Ramos (cell line): ENCODE results near the gene FOXJ3.

Experiments used
- in situ Hi-C: fragments of 300-500 bp; cut with MboI; formaldehyde crosslinking; loops from one replicate; pipeline ENCODE4 v1.14.3; 2022; ENCODE audit warnings: low sequenced_read_pairs; ENCODE audit not compliant: unreplicated experiment

FOXJ3 gene

GRCh38 chr1:42335050-42335808, at the start of gene FOXJ3:
Gene FOXJ3, minus strand, starts transcription at chr1:42335235. Its CDS starts 24,142 bp downstream, at chr1:42311093.
- in situ Hi-C loops: no loop called here

GRCh38 chr1:42381280-42381673, 46.2 kb upstream of the FOXJ3 start:
- in situ Hi-C loops: no loop called here

- in situ Hi-C loops: no loop called here
Measured at GRCh38 chr1:42380586-42381279, 45.7 kb upstream of the FOXJ3 start, which contains the start of gene RIMKLA. Gene RIMKLA, plus strand, starts transcription at chr1:42380792. Its CDS starts 143 bp downstream, at chr1:42380935.

DNA sequence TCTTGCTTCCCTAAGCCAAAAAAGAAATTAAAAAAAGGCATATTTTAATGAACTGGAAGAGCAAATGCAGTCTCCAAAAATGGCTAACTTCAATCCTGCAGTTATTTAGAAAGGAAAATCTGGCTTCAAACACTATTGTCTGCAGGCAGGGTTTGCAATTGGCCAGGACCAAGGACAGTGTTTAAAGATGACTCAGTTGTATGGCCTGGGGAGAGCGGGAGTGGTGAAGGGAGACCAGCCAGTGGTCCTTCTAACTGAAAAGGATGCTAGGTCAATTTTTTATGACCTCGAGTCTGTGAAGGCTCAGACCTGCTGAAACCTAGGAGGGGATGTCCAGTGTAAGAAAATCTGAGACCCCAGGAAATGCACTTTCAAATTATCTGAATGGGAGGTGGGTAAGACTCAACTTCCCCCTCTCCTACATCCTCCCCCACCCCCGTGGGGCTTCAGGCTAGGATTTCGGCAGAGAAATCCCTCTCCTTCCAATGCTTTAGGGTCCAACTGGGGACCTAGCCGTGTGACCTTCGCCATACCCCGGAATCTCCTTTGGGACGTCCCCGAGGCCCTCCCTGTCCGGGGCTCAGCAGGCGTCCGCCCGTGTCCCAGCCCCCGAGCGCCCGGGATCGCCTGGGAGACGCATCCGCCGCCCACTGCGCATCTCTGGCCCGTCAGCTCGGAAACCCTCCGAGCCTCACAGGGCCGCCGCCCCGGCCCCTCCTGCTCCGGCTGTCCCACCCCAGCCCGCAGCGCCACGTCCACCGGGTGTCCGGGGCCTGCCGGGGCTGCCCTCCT, 45.0 kb upstream of the FOXJ3 start:
- in situ Hi-C loops: no loop called here

DNA sequence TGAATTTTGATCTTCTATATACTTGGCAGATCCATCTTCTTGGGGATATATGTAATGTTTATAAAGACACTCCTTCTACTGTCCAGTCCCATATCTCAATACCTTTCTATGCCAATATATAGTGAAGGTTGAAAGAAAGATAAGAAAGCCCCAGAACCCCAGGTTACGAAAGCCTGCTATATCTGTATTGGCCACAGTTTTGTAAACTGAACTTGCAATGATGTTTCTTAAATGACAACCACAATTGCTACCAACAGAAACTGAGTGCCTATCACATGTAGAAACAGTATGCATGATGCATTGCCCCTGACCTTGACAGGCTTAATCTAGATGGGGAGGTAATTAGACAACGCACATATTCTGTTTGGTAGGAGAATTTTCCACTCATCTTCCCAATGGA, 37.8 kb upstream of the FOXJ3 start:
- in situ Hi-C loops: no loop called here

GRCh38 chr1:42370876-42371549, 36.0 kb upstream of the FOXJ3 start:
- in situ Hi-C loops: no loop called here

DNA sequence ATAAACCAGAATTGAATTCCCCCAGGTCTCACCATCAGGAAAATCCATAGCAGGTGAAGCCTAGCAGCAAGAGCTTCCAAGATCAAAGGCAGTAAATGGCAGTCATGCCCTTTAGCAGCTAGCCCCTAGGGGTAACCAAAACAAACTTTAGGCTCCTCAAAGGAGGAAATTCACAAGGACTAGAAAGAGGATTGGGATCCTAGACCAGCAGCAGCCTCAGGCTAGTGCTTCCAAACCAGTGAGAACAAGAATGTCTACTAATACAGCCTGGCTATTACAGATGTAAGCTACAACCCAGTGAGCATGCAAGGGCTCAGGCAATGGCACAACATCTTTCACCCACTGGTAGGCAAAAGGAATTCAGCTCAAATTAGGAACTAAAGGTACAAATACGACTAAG, 34.4 kb upstream of the FOXJ3 start:
- in situ Hi-C loops: no loop called here

DNA sequence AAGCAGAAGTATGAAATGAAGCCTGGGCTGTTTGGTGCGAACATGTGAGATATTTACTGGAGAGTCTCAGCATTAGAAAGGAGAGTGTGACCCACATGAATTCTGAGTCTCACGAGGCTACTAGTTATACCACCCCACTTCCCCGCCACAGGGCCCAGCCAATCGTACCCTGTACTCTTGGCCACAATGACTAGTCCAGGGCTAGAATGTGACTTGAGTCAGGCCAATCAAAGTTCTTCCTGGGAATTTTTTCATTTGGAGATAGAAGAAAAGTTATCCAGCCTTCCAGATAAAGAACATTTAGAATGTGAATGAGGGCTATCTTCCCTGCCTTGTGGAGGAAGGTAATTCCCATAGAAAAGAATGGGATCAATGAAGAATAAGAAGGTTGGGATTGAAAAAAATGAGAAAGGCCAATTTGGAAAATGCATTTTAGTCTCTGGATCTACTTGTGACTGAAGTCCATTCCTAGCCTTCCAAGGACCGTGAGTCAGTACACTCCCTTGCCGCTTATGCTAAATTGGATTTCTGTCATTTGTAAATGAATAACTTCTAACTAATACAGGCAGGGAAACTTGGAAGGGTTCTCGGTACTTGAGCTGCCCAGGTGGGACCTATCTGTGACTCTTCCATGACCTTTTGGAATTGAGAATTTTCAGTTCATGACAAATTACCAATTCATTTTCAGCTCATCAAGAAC, 33.2 kb upstream of the FOXJ3 start:
- in situ Hi-C loops: no loop called here

DNA sequence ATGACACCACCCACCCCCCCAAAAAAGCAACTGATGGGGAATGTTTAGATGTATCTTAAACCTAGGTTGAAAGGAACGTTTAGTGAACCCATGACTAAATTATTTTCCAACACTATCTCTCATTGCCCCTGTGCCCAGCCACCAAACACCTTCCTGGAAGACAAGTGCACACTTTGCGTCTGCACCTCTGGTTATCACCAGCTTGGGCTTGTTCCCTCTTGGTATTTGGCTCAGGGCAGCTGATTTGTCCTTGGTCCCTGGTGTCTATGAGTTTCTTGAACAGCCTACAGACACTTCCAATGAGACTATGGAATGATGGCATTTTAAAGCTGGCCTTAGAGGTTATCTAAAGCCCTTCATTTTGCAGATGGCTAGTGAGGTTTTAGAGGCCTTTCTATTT, 30.1 kb upstream of the FOXJ3 start:
- in situ Hi-C loops: no loop called here

- in situ Hi-C loops: no loop called here
Measured at GRCh38 chr1:42364542-42364941, 29.5 kb upstream of the FOXJ3 start.

DNA sequence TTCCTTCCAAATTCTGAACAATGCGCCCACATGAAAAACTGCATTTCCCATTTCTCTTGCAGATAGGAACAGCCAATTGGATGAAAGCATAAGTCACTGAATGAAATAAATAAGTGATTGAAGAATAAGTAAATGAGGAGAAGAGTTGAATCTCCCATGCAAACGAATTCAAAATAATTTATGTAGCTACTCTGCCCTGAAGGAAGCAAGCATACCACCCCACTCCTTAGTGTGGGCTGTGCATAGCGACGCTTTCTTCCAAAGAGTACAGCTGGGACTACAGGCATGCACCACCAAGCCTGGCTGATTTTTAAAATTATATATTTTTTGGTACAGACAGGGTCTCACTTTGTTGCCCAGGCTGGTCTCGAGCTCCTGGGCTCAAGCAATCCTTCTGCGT, 29.1 kb upstream of the FOXJ3 start:
- in situ Hi-C loops: no loop called here

- in situ Hi-C loops: no loop called here
Measured at GRCh38 chr1:42359466-42359865, 24.4 kb upstream of the FOXJ3 start.

GRCh38 chr1:42358791-42359190, 23.8 kb upstream of the FOXJ3 start:
- in situ Hi-C loops: no loop called here

GRCh38 chr1:42350086-42350485, 15.1 kb upstream of the FOXJ3 start:
- in situ Hi-C loops: no loop called here

DNA sequence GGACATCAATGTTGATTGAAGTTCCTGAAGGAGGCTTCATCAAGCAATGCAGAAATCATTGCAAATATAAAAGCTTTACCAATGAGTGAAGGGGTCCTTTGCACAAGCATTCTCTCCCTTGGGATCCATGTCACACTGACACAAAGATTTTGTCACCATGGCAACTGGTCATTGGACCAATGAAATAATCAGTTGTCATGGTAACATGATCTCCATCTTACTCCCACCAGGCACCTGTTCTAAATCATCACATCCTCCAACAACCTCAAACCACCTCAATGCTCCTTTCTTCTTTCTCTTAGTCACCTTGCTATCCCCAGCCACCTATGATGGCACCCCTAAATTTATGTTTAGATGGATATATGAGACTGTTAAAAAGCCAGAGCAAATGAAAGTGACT, 13.5 kb upstream of the FOXJ3 start:
- in situ Hi-C loops: loop anchor here (10.0 kb wide), 1 partner anchor 386 kb away; no protein-coding TSS in a partner anchor

DNA sequence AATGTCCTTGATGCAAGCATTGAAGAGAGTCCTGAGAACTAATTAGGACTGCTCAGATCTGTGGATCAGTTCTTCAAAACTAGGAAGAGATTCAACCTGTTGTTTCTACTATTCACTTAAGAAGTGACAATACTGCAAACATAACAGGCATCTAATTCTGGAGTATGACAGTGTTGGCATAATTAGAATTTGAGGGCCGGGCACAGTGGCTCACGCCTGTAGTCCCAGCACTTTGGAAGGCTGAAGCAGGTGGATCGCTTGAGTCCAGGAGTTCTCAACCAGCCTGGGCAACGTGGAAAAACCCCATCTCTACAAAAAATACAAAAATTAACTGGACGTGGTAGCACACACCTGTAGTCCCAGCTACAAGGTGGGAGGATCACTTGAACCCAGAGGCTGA, 8.0 kb upstream of the FOXJ3 start:
- in situ Hi-C loops: loop anchor here (10.0 kb wide), 1 partner anchor 392 kb away; no protein-coding TSS in a partner anchor

DNA sequence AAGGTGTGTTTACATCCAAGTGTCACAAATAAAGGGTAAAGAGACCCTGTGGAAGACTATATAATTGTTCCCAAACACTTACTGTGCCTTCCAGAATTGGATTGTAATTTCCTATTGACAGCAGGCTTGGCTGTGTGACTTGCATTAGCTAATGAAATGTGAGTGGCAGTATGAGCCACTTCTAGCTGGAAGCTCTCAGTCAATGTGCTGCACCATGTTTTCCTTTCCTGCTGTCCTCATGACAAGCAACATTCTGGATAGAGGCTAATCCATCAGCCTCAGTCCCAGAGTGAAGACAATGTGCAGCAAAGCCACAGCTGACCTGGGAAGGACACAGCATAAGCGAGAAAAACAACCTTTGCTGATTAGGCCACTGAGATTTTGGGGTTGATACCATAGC, 5.9 kb upstream of the FOXJ3 start:
- in situ Hi-C loops: loop anchor here (10.0 kb wide), 1 partner anchor 394 kb away; no protein-coding TSS in a partner anchor

DNA sequence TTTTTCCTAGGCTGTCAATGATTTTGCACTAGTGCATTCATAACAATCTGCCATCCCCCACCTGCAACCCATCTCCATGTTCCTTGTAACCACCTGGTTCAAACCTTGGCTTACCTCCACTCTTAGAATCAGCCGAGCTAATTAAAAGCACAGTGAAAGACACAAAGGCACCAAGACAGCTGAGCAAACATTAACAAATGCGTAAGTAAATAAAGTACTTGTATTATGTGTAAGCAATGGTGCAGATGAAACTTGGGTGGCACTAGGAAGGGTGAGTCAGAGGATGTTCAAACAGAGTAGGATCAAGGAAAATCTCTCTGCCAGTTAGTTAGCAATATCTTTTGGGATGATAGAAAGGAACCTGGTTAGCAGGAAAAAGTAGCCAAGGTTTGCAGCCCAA, 5.1 kb upstream of the FOXJ3 start:
- in situ Hi-C loops: loop anchor here (10.0 kb wide), 1 partner anchor 395 kb away; no protein-coding TSS in a partner anchor

DNA sequence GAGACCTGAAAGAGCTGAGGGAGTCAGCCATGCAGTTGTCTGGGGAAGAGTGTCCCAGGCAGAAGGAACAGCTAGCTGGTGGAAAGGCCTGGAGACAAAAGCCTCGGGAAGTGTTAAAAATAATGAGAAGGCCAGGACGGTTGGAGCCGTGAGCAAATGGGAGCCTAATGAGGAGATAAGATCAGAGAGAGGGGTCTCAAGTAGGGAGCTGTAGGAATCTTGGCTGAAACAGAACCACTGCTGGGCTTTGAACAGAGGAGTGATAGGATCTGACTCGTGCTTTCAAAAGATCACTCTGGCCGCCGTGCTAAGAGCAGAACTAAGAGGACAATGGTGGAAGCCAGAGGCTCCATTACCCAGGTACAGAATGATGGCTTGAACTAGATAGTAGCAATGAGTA, 1.9 kb upstream of the FOXJ3 start:
- in situ Hi-C loops: no loop called here
